CD14-positive monocyte (primary cell): ENCODE data around the gene TMED1. TPM values are rescaled to one million over a fixed set of nuclear protein-coding genes. Genes with fewer than 3 reads are reported as not detected.

Experiments used
- DNase-seq, 3 donors: peaks; one replicate each; pipeline ENCODE4 v3.0.0-alpha.2; 2011 to 2022
- H2AFZ ChIP-seq: 2 replicates; pipeline ENCODE4 v1.6.0; 2012; ENCODE audit warnings: mild to moderate bottlenecking, low read depth, low read length, inconsistent platforms; ENCODE audit not compliant: insufficient read depth, poor library complexity, severe bottlenecking
- H3K27ac ChIP-seq, 2 donors: 1 replicate in 1 of 2; 2 replicates in 1 of 2; pipeline ENCODE4 v1.5.1; 2012 to 2013; ENCODE audit warnings: low read length in 2 of 2, control low read depth in 1 of 2, inconsistent platforms in 1 of 2, low read depth in 1 of 2, mild to moderate bottlenecking in 1 of 2
- H3K27me3 ChIP-seq, 2 donors: one replicate each; pipeline versions ENCODE4 v1.6.0 to v1.6.1; 2011 to 2013; ENCODE audit warnings: low read length in 2 of 2; ENCODE audit not compliant: control insufficient read depth in 2 of 2, insufficient read depth in 2 of 2
- H3K36me3 ChIP-seq, 2 donors: replicated peaks in 1 of 2; 1 replicate in 1 of 2; 2 replicates in 1 of 2; pipeline versions ENCODE4 v1.5.1 to v1.6.1; 2012 to 2013; ENCODE audit warnings: low read length in 2 of 2, control low read depth in 1 of 2, inconsistent platforms in 1 of 2, mild to moderate bottlenecking in 1 of 2; ENCODE audit not compliant: insufficient read depth in 2 of 2, control insufficient read depth in 1 of 2
- H3K4me1 ChIP-seq, 2 donors: 1 replicate in 1 of 2; 2 replicates in 1 of 2; pipeline versions ENCODE4 v1.5.1 to v1.6.1; 2012 to 2013; ENCODE audit warnings: low read length in 2 of 2, control low read depth in 1 of 2, inconsistent platforms in 1 of 2, mild to moderate bottlenecking in 1 of 2, moderate library complexity in 1 of 2; ENCODE audit not compliant: insufficient read depth in 2 of 2, control insufficient read depth in 1 of 2
- H3K4me2 ChIP-seq: replicated peaks from 2 replicates; pipeline ENCODE3; 2012; ENCODE audit warnings: low read length, moderate library complexity, mild to moderate bottlenecking; ENCODE audit not compliant: poor library complexity, severe bottlenecking; ENCODE audit errors: extremely low read depth
- H3K4me3 ChIP-seq, 3 experiments: fragments of 200-600 bp in 1 of 3; sonication (generic) in 1 of 3; replicated peaks in 1 of 3; 1 replicate in 2 of 3; 2 replicates in 1 of 3; pipeline ENCODE4 v1.5.1; 2011 to 2013; ENCODE audit warnings: low read length in 3 of 3, mild to moderate bottlenecking in 3 of 3, control low read depth in 2 of 3, low read depth in 2 of 3, inconsistent platforms in 1 of 3, moderate library complexity in 1 of 3
- H3K79me2 ChIP-seq: 2 replicates; pipeline ENCODE4 v1.6.0; 2012; ENCODE audit warnings: mild to moderate bottlenecking, control low read depth, inconsistent platforms, low read length, moderate library complexity; ENCODE audit not compliant: insufficient read depth
- H3K9ac ChIP-seq: 2 replicates; pipeline ENCODE4 v1.6.0; 2017; ENCODE audit warnings: low read length, mild to moderate bottlenecking; ENCODE audit not compliant: insufficient read depth, poor library complexity, severe bottlenecking
- H3K9me3 ChIP-seq, 2 donors: replicated peaks in 1 of 2; 1 replicate in 1 of 2; 2 replicates in 1 of 2; pipeline versions ENCODE4 v1.5.1 to v1.6.1; 2012 to 2013; ENCODE audit warnings: low read length in 2 of 2, control low read depth in 1 of 2; ENCODE audit not compliant: control insufficient read depth in 1 of 2, insufficient read depth in 1 of 2
- H4K20me1 ChIP-seq: 2 replicates; pipeline ENCODE4 v1.6.0; 2012; ENCODE audit warnings: mild to moderate bottlenecking, low read length, control low read depth, moderate library complexity; ENCODE audit not compliant: insufficient read depth
- H3K27ac Mint-ChIP-seq, 7 donors: one replicate each; pipeline ENCODE4 v1.8.0; 2020; ENCODE audit warnings: mild to moderate bottlenecking in 7 of 7, mixed read lengths in 7 of 7, moderate library complexity in 6 of 7, inconsistent platforms in 2 of 7
- H3K27me3 Mint-ChIP-seq, 3 donors: one replicate each; pipeline ENCODE4 v1.8.0; 2021 to 2022; ENCODE audit warnings: low read depth in 3 of 3, mild to moderate bottlenecking in 3 of 3, mixed read lengths in 3 of 3, moderate library complexity in 3 of 3, inconsistent platforms in 1 of 3
- H3K36me3 Mint-ChIP-seq, 2 donors: one replicate each; pipeline ENCODE4 v1.8.0; 2020; ENCODE audit warnings: mixed read lengths in 2 of 2, inconsistent platforms in 1 of 2, mild to moderate bottlenecking in 1 of 2
- H3K4me1 Mint-ChIP-seq: one replicate; pipeline ENCODE4 v1.8.0; 2020; ENCODE audit warnings: mild to moderate bottlenecking, mixed read lengths
- H3K4me3 Mint-ChIP-seq, 2 donors: one replicate each; pipeline ENCODE4 v1.8.0; 2020; ENCODE audit warnings: mild to moderate bottlenecking in 2 of 2, mixed read lengths in 2 of 2, moderate library complexity in 1 of 2
- H3K9me3 Mint-ChIP-seq, 7 donors: one replicate each; pipeline ENCODE4 v1.8.0; 2020 to 2022; ENCODE audit warnings: mixed read lengths in 7 of 7, mild to moderate bottlenecking in 6 of 7, moderate library complexity in 6 of 7, inconsistent platforms in 2 of 7
- WGBS: methylation state at CpG from one replicate; pipeline ENCODE4 v1.1.5; 2013; ENCODE audit warnings: missing lambda C conversion rate; ENCODE audit not compliant: insufficient coverage; 5-methylcytosine and 5-hydroxymethylcytosine counted together
- intact Hi-C, 2 donors: fragments of 100-400 bp; cut with micrococcal nuclease; formaldehyde crosslinking; loops; one replicate each; pipeline versions ENCODE4 v1.15.0 to v1.15.1; 2023
- polyA plus RNA-seq, 3 donors: library from polyadenylated mRNA; depleted of rRNA in 1 of 3; unstranded in 2 of 3; stranded (reverse) in 1 of 3; fragments of 300-500 nt in 2 of 3; fragments of >200 nt in 1 of 3; fragmentation: Illumina TruSeq in 2 of 3; gene quantifications; 1 replicate in 2 of 3; 2 replicates in 1 of 3; pipeline ENCODE4 v1.2.3, GENCODE V29; 2012 to 2021
- TF ChIP-seq, protein P1 (sequence below): fragments of 200-600 bp; IDR thresholded peaks from one replicate; pipeline ENCODE4 v1.8.0; 2022; ENCODE audit warnings: antibody characterized with exemption, mild to moderate bottlenecking

The TMED1 gene
- polyA plus RNA-seq, 3 donors, result 23.2 to 56.7 (median 51.3) TPM

DNA sequence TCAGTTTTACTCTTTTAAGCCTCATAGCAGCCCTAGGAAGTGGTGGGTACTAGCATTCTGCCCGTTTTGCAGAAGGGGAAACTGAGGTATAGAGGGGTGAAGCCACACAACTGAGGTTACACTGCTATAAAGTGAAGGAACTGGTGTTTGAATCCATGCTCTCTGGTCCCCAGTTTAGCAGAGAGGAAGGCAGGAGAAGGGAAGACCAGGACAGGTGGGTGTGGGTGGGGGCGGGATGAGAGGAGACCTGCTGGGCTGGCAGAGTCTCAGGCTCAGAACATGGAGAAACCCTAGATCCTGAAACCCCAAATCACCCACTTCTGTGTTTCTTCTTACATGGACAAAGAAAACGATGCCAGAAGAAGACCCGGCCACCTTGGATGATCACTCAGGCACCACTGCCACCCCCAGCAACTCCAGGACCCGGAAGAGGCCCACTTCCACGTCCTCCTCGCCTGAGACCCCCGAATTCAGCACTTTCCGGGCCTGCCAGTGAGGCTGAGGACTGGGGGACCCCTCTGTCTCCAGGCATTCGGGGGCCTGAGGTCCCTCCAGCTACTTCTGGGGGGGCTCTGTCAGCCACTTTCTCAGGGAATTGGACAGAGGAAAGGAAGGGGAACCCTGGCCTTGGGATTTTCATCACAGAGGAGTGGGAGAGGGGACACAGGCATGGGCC lies 33.0 kb upstream of the TMED1 start:
- Mint-ChIP-seq H3K4me1 (peaks cover 46% of the 10 kb centered on the region), H3K9me3 (peaks cover 0 to 2% (median 0%) of the 10 kb centered on the region in 7 donors), H3K27me3 (peaks cover 7 to 9% (median 7%) of the 10 kb centered on the region in 3 donors), H3K27ac (peak overlapping the region in 4 of 7 donors; percentile 36 to 81 (median 66)), H3K36me3 (peaks cover 30 to 45% of the 10 kb centered on the region in 2 donors), H3K4me3 (no peak overlapping the region)
- H3K27ac ChIP-seq, result peak overlapping the region; percentile 17 to 23
- H3K36me3 ChIP-seq, result peaks cover 14 to 21% of the 10 kb centered on the region in 2 donors
- DNase-seq, result no peak
- H4K20me1 ChIP-seq, result peaks cover 25% of the 10 kb centered on the region
- peaks cover 0 to 8% of the 10 kb centered on the region in 2 donors for H3K27me3 ChIP-seq
- H3K4me1 ChIP-seq, result peaks cover 48 to 67% of the 10 kb centered on the region in 2 donors
- 93% methylated on average over 8 of the region's 10 CpGs for WGBS
- H3K4me2 ChIP-seq, result no peak overlapping the region
- H3K9ac ChIP-seq, result no peak overlapping the region
- H3K4me3 ChIP-seq, result no peak overlapping the region
- TF ChIP-seq, protein P1, sequence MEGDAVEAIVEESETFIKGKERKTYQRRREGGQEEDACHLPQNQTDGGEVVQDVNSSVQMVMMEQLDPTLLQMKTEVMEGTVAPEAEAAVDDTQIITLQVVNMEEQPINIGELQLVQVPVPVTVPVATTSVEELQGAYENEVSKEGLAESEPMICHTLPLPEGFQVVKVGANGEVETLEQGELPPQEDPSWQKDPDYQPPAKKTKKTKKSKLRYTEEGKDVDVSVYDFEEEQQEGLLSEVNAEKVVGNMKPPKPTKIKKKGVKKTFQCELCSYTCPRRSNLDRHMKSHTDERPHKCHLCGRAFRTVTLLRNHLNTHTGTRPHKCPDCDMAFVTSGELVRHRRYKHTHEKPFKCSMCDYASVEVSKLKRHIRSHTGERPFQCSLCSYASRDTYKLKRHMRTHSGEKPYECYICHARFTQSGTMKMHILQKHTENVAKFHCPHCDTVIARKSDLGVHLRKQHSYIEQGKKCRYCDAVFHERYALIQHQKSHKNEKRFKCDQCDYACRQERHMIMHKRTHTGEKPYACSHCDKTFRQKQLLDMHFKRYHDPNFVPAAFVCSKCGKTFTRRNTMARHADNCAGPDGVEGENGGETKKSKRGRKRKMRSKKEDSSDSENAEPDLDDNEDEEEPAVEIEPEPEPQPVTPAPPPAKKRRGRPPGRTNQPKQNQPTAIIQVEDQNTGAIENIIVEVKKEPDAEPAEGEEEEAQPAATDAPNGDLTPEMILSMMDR, result no peak
- peaks cover 25% of the 10 kb centered on the region for H3K79me2 ChIP-seq
- H3K9me3 ChIP-seq, result no peaks in the 10 kb centered on the region
- H2AFZ ChIP-seq, result no peak overlapping the region
- intact Hi-C loops, result loop anchor here in 1 of 2 donors (5.0 kb wide), 1 partner anchor 87 kb away; no protein-coding TSS in a partner anchor

DNA sequence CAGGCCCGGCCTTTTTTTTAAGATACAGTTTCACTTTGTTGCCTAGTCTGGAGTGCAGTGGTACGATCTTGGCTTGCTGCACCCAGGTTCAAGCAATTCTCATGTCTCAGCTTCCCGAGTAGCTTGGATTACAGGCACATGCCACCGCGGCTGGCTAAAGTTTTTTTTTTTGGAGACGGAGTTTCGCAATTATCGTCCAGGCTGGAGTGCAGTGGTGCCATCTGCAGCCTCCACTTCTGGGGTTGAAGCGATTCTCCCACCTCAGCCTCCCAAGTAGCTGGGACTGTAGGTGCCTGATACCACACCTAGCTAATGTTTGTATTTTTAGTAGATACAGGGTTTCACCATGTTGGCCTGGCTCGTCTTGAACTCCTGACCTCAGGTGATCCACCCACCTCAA lies 30.5 kb upstream of the TMED1 start:
- no peak overlapping the region for H3K4me3 Mint-ChIP-seq
- H3K79me2 ChIP-seq, result peaks cover 16% of the 10 kb centered on the region
- WGBS, result 33% methylated on average over 5 of the region's 10 CpGs

More for the DNA sequence above, 30.5 kb upstream of the TMED1 start:
- Histone ChIP-seq H2AFZ (no peak overlapping the region), H3K9ac (no peak overlapping the region), H3K4me2 (no peak overlapping the region), H3K36me3 (peaks cover 25 to 26% of the 10 kb centered on the region in 2 donors), H3K27me3 (no peaks in the 10 kb centered on the region), H3K4me1 (peaks cover 43 to 74% of the 10 kb centered on the region in 2 donors), H3K4me3 (no peak overlapping the region), H4K20me1 (peaks cover 17% of the 10 kb centered on the region), H3K9me3 (no peaks in the 10 kb centered on the region), H3K27ac (peak overlapping the region in 1 of 2 donors; percentile 26)
- peaks cover 0 to 2% (median 0%) of the 10 kb centered on the region in 7 donors for H3K9me3 Mint-ChIP-seq
- H3K4me1 Mint-ChIP-seq, result peaks cover 47% of the 10 kb centered on the region
- intact Hi-C loops, result loop anchor here in 1 of 2 donors (5.0 kb wide), 1 partner anchor 84 kb away; no protein-coding TSS in a partner anchor
- H3K27me3 Mint-ChIP-seq, result peaks cover 0 to 2% (median 2%) of the 10 kb centered on the region in 3 donors
- no peak for DNase-seq
- TF ChIP-seq, protein P1, result no peak
- peak overlapping the region in 2 of 7 donors; percentile 13 to 26 for H3K27ac Mint-ChIP-seq
- H3K36me3 Mint-ChIP-seq, result peaks cover 35 to 52% of the 10 kb centered on the region in 2 donors
